Activated CD4-positive, alpha-beta T cell treated with anti-CD3 and anti-CD28 coated beads, Interleukin-2, amount 50 U/mL, for 48 hours (primary cell): Measurements from ENCODE around the gene SMAD6.

Source experiments
- DNase-seq, 2 experiments: peaks; one replicate each; pipeline ENCODE4 v3.0.0-alpha.2; 2020

SMAD6 gene

DNA sequence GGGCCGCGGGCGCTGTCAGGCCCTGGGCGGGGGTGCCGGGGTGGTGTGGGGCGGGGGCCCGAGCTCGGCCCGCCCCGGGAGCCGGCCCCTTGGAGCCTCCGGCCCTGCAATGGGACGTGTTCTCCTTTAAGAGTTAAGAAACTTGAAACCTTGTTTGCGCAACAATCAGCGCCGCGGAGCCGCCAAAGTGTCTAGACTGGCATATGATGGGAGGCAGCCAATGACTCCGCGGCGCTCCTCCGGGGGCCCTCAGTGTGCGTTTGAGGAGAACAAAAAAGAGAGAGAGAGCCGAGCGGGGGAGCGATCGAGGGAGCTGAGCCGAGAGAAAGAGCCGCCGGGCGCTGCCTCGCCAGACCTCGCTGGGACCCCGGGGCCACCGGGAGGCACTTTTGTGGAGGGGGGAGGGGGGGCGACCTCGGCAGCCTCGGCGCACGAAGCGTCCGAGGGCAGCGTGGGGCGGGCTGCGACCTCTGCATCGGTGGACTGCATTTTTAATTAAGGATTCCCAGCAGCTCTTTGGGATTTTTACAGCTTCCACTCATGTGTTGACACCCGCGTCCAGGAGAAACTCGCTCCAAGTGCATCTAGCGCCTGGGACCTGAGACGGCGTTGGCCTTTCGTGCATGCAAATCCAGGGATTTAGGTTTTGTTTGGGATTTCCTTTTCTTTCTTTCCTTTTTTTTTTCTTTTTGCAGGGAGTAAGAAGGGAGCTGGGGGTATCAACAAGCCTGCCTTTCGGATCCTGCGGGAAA is at the start of gene SMAD6:
SMAD6 (plus strand) TSS at position 202 of the 752 bp plus-strand sequence. CDS start 1,023 bp downstream, outside the sequence.
- peak; percentile 77 to 81 for DNase-seq

DNA sequence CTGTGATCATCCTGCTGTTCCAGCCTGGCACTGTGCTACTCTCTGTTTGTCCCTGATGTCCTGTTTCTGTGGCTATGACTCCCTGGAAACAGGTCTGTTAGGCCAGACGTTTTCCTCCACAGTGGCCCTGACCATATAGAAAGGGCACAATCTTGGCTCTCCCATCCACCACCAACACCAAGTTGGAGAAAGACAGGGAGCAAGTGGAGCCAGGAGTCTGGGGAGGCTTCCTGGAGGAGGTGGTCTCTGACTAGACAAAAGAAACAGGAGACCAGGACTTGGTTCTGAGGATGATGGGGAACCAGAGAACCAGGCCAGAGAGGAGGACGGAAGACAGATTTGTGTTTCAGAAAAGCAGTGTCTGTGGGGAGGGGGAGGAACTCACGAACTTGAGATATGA is 49.2 kb upstream of the SMAD6 start:
- DNase-seq, result no peak

DNA sequence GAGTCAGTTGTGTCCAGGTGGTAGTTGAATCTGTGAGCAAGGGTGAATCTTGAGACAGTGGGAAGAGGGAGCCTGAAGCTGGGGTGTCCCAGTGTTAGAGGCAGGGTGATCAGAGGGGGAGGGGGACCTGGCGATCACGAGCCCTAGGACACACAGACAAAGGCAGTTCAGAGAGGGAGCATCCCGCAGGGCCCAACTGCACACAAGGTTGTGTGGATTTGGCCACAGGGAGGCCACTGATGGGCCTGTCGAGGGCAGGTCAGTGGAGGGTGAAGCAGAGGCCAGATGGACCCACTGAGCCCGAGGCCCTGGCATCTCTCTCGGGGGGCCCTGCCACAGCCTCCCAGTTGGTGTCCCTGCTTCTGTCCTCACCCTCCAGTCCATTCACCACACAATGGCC is 48.6 kb upstream of the SMAD6 start:
- DNase-seq, result no peak

DNA sequence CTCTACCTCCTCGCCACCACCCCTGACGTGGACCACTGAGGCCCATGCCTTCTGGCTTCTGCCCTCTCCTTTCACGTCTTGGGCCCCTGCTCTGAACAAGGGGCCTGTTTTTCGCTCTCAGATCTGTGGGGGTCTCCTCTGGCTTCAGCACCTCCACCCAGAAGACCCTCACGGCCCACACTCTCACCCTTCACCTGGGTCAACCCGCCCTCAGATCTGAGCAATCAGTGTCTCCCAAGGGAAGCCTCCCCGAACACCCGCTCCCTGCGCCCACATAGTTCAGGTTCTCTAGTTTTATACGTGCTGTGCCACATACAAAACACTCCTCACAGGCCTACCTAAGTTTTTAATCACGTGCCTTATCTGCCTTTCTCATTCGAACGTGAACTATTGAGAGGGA is 48.2 kb upstream of the SMAD6 start:
- DNase-seq, result no peak

GRCh38 chr15:66654361-66654738 is 47.7 kb upstream of the SMAD6 start:
- DNase-seq, result no peak

DNA sequence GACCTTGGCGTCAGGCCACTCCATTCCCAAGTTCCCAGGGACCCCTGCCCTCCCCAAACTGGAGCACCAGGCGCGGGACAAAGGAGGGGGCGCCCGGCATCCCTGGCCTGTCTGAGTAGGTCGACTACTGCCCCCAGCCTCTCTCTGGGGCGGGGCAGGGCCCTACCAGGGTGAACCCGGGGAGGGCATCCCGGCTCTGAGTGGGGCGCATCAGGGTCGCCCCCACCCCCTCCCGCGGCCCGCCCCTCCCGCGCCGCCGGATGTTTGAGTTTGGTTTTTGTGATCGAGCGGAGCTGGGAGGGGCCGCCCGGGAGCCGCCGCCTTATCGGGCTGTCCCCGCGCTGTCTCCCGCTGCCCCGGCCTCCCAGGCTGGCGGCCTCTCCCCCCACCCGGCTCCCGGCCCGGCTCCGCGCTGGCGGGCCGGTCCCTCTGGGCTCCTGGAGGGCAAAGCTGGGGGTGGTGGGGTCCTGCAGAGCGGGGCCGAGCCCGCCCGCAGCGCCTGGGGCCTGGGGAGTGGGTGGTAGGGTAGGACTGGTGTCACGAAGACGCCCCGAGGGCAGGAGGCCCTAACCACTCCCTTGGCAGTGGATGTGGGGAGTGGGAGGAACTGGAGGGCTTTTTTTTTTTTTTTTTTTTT is 47.2 kb upstream of the SMAD6 start:
- peak; percentile 7 to 9 for DNase-seq

GRCh38 chr15:66655511-66655910 is 46.5 kb upstream of the SMAD6 start:
- no peak for DNase-seq

- DNase-seq, result no peak
Measured at GRCh38 chr15:66655997-66656396, 46.0 kb upstream of the SMAD6 start.

GRCh38 chr15:66657185-66658020 is 44.6 kb upstream of the SMAD6 start:
- DNase-seq, result no peak

DNA sequence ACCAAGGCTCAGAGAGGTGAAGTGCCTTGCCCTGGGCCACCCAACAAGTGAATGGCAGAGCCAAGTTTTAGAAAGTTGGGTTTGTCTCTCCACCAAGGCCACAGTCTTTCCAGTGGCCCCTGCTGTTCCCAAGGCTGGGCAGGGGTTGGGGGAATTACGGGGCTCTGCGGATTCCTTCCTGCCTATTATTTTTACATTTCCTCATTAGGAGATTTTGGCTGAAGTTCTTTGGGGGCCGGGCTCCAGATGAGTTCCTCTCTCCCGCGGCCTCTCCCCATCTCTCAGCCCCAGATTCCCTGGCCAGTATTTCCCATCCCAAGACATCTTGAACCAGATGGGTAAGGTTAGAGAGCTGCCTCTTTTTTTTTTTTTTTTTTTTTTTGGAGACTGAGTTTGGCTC is 44.0 kb upstream of the SMAD6 start:
- DNase-seq, result no peak

GRCh38 chr15:66658855-66659254 is 43.2 kb upstream of the SMAD6 start:
- DNase-seq, result no peak

- DNase-seq, result no peak
Measured at GRCh38 chr15:66659384-66659783, 42.7 kb upstream of the SMAD6 start.

GRCh38 chr15:66661432-66662096 is 40.5 kb upstream of the SMAD6 start:
- DNase-seq, result no peak

- DNase-seq, result no peak
Measured at GRCh38 chr15:66662522-66662921, 39.5 kb upstream of the SMAD6 start.

DNA sequence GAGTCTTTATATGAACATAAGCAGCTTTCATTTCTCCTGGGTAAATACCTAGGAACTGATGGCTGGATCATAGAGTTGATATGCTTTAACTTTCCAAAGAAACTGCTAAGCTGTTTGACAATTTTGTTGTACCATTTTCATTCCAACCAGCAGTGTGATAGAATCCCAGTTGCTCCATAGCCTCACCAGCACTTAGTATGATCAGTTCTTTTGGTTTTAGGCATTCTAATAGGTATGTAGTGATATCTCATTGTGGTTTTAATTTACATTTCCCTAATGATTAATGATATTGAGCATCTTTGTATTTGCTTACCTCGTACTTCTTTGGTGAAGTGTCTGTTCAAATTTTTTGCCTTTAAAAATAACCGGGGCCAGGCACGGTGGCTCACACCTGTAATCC is 38.4 kb upstream of the SMAD6 start:
- no peak for DNase-seq

DNA sequence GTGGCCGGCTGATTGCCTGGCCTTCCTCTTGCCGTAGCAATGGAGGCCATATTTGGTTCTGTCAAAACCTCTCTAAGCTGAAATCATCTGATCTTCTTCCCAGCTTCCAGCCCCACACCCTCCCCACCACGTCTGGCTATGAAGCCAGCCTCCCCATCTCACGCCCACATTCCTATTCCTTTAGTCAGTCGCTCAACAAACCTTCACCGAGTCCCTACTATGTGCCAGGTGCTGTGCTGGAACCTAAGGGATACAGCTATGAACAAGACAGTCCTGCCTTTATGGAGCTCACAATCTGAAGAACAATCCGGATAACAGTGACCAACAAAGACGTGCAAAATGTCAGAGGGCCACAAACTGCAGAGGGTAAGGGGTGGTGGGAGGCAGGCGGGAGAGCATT is 31.9 kb upstream of the SMAD6 start:
- DNase-seq, result no peak

GRCh38 chr15:66670762-66671580 is 31.1 kb upstream of the SMAD6 start:
- DNase-seq, result no peak

DNA sequence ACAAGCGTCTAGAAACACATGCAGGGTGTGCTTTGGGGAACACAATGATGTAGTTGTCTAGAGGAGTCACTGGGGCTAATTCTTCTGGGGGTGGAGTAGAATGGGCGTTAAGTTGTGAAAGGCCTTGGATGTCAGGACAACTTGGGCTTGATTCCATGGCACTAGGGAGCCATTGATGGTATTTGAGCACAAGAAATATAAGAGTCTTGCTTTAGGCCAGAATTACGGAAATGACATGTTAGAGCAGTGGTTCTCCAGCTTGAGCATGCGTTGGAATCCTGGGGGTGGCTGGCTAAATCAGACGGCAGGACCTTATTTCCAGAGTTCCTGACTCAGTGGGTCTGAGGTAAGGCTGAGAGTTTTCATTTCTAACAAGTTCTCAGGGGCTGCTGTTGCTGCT is 29.2 kb upstream of the SMAD6 start:
- no peak for DNase-seq

- peak; percentile 63 to 67 for DNase-seq
Measured at GRCh38 chr15:66673410-66674322, 28.4 kb upstream of the SMAD6 start.

GRCh38 chr15:66674756-66675155 is 27.3 kb upstream of the SMAD6 start:
- no peak for DNase-seq

DNA sequence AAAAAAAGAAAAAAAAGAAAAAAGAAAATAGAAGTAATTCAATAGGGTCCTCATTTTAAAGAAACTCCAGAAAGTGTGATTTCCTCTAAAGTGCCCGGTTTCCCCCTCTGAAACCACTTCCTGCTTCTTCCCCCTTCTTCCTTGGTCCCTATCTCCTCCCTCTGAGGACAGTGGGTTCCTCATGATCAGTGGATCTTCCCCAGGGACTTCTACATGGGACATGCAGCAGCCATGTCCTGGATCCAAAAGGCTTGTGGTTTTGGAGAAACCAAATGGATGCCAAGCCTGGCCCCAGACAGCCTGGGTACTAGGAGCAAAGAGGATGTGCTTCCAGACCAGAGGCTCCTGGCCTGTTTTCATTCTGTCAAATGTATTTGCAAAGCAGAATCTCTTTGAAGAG is 26.6 kb upstream of the SMAD6 start:
- DNase-seq, result no peak
